VCaP (cell line): ENCODE measurements around the gene BRINP2.

Source experiments
- H3K27ac ChIP-seq: fragments of 450-650 bp; 2 replicates; pipeline ENCODE4 v1.5.1; 2017
- TF ChIP-seq, protein P1 (sequence below): fragments of 450-650 bp; conservative IDR thresholded peaks from 2 replicates; pipeline ENCODE4 v1.5.1; 2017; ENCODE audit warnings: mild to moderate bottlenecking, moderate library complexity

BRINP2 gene

DNA sequence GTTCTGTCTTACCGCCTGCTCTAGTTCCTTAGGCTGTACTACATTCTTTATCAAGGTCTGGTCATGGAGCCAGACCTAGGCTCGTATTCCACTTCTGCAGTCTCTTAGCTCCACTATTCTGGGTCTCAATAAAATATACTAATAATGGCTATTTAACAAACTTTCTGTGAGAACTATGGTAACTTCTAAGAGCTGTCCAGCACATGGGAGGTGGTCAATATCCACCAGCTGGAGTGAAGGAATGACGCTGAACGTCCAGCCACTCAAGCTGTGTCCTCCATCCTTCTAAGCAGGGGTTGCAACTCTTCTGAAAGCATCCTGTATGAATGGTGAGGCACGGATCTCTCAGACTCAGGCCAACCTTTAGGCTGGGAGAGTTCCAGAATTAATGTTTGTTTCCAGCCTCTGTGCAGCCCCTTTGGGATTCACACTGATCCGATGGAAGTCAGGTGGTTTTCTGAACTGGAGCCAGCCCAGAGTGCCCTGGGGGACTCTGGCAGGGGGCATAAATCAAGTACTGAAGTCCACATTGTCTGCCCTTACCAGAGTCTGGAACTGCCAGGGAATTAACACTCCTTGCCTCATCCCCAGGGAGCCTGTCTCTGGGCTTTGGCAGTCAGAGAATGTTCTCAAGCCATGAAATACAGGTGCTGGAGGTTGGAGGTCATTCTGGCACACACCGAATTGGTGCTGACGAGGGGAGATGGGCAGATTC is 57.4 kb downstream of the BRINP2 start:
- no peak overlapping the region for H3K27ac ChIP-seq
- TF ChIP-seq, protein P1, sequence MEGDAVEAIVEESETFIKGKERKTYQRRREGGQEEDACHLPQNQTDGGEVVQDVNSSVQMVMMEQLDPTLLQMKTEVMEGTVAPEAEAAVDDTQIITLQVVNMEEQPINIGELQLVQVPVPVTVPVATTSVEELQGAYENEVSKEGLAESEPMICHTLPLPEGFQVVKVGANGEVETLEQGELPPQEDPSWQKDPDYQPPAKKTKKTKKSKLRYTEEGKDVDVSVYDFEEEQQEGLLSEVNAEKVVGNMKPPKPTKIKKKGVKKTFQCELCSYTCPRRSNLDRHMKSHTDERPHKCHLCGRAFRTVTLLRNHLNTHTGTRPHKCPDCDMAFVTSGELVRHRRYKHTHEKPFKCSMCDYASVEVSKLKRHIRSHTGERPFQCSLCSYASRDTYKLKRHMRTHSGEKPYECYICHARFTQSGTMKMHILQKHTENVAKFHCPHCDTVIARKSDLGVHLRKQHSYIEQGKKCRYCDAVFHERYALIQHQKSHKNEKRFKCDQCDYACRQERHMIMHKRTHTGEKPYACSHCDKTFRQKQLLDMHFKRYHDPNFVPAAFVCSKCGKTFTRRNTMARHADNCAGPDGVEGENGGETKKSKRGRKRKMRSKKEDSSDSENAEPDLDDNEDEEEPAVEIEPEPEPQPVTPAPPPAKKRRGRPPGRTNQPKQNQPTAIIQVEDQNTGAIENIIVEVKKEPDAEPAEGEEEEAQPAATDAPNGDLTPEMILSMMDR, result no peak

DNA sequence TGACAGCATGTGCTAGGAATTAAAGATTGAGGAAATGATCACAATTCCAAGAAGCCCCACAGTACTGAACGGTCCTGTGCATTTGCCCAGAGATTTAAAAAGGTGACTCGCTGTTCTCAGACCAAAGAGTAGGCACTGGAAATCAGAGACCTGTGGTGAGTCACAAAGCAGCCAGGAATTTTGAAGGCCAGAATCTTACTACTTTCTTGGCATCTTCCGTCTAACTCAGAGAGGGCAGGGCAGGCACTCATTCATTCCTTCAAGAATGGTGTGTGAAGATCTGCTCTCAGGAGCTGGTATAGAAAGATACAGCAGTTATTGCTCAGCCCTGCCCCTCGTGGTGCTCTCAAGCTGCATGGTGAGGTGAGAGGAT is 57.9 kb downstream of the BRINP2 start:
- H3K27ac ChIP-seq, result no peak overlapping the region
- TF ChIP-seq, protein P1, result no peak

DNA sequence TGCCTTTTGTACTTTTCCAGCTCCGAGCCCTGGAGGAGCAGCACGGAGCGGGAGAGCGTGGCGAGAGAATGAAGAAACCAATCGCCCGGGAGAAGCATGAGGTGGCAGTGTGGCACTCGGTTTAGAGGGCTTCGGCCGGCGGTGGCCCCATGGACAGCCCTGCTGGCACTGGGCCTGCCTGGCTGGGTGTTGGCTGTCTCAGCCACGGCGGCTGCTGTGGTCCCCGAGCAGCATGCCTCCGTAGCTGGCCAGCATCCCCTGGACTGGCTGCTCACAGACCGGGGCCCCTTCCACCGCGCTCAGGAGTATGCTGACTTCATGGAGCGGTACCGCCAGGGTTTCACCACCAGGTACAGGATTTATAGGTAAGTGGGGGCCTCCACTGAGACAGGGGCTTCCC is 59.0 kb downstream of the BRINP2 start:
- no peak overlapping the region for H3K27ac ChIP-seq
- TF ChIP-seq, protein P1, result no peak

DNA sequence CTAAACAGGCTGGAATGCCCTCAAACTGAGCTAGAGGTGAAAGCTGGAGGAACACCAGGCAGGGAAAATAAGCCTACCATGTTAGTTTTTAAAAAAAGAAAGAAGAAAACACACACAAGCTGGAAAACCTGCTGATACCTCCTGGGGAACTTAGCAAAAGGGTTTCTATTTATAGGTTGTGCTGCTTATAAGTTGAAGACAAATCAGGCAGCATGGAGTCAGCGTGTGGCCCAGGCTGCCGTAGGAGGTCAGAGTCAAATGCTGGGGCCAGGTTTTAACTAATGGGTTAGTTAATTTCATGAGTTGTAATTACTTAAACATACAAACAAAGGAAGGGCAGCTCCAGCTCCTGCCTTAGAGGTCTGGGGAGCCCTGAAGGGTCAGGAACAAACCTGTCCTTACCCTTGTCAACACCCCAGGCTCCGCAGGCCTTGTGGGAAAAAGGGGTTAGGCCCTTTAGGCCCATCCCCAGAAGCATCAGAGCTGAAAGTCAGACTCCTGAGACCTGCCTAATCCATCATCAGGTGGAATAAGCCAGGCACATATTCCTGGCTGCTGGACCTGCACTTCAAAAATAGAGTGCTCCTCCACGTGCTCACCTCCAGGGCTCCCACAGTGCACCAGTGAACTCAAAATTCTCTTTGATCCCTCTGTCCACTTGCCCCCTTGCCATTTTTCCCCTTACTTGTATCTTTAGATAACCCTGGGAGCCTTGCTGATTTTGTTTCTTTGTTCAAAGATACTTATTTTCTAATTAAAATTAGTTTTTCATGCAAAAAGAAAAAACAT is 59.7 kb downstream of the BRINP2 start:
- TF ChIP-seq, protein P1, result no peak
- no peak overlapping the region for H3K27ac ChIP-seq

DNA sequence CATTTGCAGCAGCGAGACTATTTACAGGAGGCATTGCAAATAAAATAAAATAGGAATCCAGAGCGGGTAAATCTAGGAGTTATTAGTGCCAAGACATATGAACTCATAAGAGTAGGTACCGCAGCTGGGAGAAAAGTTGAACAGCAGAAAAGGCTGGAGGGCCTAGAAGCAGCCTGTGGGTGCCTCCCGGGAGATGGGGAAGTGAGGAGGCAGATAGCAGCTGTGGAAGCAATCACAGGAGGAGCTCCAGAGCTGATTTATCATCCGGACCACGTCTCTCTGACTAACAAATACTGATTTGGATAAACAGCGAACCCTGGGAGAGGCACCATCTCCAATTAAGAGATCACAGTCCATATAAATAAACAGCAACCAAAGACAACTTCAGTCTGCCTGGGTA is 64.6 kb downstream of the BRINP2 start:
- TF ChIP-seq, protein P1, result no peak
- H3K27ac ChIP-seq, result no peak overlapping the region

DNA sequence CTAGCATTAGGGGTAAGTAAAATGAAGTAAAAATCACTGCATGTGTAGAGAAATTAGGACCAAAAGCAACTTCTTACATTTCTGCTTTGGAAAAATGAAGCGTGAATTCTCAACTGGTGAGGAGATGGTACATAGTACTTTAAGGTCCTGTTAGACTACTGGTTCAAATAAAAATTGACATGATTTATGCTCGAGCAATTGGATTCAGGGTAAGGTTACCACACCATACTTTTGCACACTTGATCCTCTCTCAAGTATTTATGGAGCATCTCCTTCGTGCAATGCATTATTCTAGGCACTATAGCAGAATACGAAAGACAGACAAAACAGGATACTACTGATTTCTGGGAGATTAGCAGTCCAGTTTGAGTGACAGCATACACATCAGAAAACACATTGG is 66.2 kb downstream of the BRINP2 start:
- TF ChIP-seq, protein P1, result no peak

DNA sequence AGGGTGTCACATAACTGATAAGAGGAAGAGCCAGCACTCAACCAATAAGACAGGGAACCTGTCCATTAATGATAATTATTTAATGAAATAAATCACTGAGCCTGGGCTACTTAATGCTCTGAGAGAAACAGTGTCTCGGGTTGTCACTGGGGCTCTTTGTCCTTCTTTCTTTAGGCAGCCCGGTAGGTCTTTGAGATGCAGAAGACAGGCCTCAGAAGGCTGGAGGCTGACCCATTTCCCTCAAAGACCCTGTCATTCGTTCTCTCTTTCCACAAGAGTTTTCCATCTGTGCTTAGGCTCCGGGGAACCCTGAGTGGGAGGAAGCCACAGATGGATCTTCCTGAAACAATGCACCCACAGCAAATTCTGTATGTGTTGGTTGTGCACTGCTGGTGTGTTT is 68.2 kb downstream of the BRINP2 start:
- TF ChIP-seq, protein P1, result no peak
- no peak overlapping the region for H3K27ac ChIP-seq

More for the DNA sequence above, 66.2 kb downstream of the BRINP2 start:
- H3K27ac ChIP-seq, result no peak overlapping the region
